Liver (tissue), 3 donors: ENCODE data around the gene TBC1D5.

Experiments used
- FOXA1 ChIP-seq: IDR thresholded peaks from 2 replicates; pipeline ENCODE4 v1.6.1; 2016; ENCODE audit warnings: antibody characterized with exemption
- REST ChIP-seq: IDR thresholded peaks from 2 replicates; pipeline ENCODE4 v1.6.1; 2016; ENCODE audit warnings: antibody characterized with exemption, mild to moderate bottlenecking
- SP1 ChIP-seq: IDR thresholded peaks from 2 replicates; pipeline ENCODE4 v1.6.1; 2018; ENCODE audit warnings: antibody characterized with exemption, mild to moderate bottlenecking
- TAF1 ChIP-seq: conservative IDR thresholded peaks from 2 replicates; pipeline ENCODE4 v1.6.1; 2016; ENCODE audit warnings: antibody characterized with exemption, mild to moderate bottlenecking
- ZBTB33 ChIP-seq: IDR thresholded peaks from 2 replicates; pipeline ENCODE4 v1.6.1; 2016; ENCODE audit warnings: antibody characterized with exemption
- TF ChIP-seq, protein P1 (sequence below): fragments of 150-350 bp; IDR thresholded peaks from 2 replicates; pipeline ENCODE4 v1.5.1; 2017; ENCODE audit warnings: improper control_type of control experiment, low read depth, low read length; ENCODE audit not compliant: missing input control
- TF ChIP-seq, protein P2 (sequence below): IDR thresholded peaks from 2 replicates; pipeline ENCODE4 v1.6.1; 2016; ENCODE audit warnings: antibody characterized with exemption
- TF ChIP-seq, protein P3 (sequence below): IDR thresholded peaks from 2 replicates; pipeline ENCODE4 v1.6.1; 2016; ENCODE audit warnings: antibody characterized with exemption
- donor health status: healthy.
- donor health status: healthy.

DNA sequence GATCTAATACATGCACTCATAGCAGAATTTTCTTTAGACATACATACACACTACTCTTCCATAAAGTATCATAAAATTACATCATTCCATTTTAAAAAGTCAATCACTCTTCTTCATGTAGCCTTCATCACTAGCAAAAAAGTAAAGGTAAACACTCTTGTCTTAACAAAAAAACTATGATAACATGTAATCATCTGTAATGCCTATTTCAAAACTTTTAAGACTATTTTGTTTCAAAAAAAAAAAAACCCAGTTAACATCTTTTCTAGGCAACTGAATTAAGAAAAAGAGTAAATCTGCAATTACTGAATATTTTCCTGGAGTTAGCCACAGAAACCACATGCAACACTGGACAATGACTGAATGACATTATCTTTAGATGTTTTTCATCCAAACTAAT is 4.8 kb downstream of the TBC1D5 start:
- TF ChIP-seq REST, result no peak
- TF ChIP-seq, protein P1, sequence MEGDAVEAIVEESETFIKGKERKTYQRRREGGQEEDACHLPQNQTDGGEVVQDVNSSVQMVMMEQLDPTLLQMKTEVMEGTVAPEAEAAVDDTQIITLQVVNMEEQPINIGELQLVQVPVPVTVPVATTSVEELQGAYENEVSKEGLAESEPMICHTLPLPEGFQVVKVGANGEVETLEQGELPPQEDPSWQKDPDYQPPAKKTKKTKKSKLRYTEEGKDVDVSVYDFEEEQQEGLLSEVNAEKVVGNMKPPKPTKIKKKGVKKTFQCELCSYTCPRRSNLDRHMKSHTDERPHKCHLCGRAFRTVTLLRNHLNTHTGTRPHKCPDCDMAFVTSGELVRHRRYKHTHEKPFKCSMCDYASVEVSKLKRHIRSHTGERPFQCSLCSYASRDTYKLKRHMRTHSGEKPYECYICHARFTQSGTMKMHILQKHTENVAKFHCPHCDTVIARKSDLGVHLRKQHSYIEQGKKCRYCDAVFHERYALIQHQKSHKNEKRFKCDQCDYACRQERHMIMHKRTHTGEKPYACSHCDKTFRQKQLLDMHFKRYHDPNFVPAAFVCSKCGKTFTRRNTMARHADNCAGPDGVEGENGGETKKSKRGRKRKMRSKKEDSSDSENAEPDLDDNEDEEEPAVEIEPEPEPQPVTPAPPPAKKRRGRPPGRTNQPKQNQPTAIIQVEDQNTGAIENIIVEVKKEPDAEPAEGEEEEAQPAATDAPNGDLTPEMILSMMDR, result no peak
- TF ChIP-seq SP1, result no peak
- no peak for TF ChIP-seq ZBTB33
- TF ChIP-seq TAF1, result no peak
- TF ChIP-seq, protein P2, sequence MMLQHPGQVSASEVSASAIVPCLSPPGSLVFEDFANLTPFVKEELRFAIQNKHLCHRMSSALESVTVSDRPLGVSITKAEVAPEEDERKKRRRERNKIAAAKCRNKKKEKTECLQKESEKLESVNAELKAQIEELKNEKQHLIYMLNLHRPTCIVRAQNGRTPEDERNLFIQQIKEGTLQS, result no peak
- TF ChIP-seq, protein P3, sequence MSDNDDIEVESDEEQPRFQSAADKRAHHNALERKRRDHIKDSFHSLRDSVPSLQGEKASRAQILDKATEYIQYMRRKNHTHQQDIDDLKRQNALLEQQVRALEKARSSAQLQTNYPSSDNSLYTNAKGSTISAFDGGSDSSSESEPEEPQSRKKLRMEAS, result no peak
- TF ChIP-seq FOXA1, result no peak
